HCT116 (cell line): Measurements from ENCODE around the gene LOXHD1. TPM values are rescaled to one million over a fixed set of nuclear protein-coding genes. Genes with fewer than 3 reads are reported as not detected.

ENCODE experiments used
- ATAC-seq: fragments of 200-7000 bp; cut with Tn5 transposase; 2 replicates; pipeline ENCODE4 v1.9.1; 2020; ENCODE audit warnings: mild to moderate bottlenecking, moderate library complexity
- BruUV-seq: library from RNA; stranded (reverse); fragments of 400-500 nt; replicated peaks from 2 replicates; lab custom pipeline; 2021; lab: Mats Ljungman, UMichigan
- CTCF ChIA-PET: fragments of 300-600 bp; sonication (Branson Sonifier 250); formaldehyde crosslinking; loops from one replicate; lab custom pipeline; 2021; ENCODE audit warnings: antibody characterized with exemption; lab: Charles Lee
- POLR2A ChIA-PET: fragments of 300-600, 350-600 bp; sonication (Branson Sonifier 250); formaldehyde crosslinking; loops from one replicate; lab custom pipeline; 2021; ENCODE audit warnings: antibody characterized with exemption; lab: Charles Lee
- RAD21 ChIA-PET, 2 experiments: fragments of 300-600 bp; sonication (Branson Sonifier 250); formaldehyde crosslinking; loops; one replicate each; lab custom pipeline; 2023; ENCODE audit warnings: low total read pairs in 2 of 2; ENCODE audit not compliant: uncharacterized antibody in 2 of 2, unreplicated experiment in 2 of 2, low non-redundant PET in 1 of 2; lab: Charles Lee
- DNase-seq: peaks from one replicate; pipeline ENCODE4 v3.0.0-alpha.2; 2010; ENCODE audit warnings: low read depth, low spot score
- H2AFZ ChIP-seq: fragments of 200-600 bp; shearing (Covaris generic), sonication (generic); 2 replicates; pipeline ENCODE4 v1.6.1; 2017; ENCODE audit warnings: low read depth, mixed run types, mixed read lengths, antibody characterized with exemption, low read length; ENCODE audit not compliant: poor library complexity, severe bottlenecking
- H3K27ac ChIP-seq: 2 replicates; pipeline ENCODE4 v1.5.1; 2012; ENCODE audit warnings: low read depth, low read length
- H3K27me3 ChIP-seq: fragments of 200-600 bp; sonication (generic); 2 replicates; pipeline ENCODE4 v1.6.1; 2016; ENCODE audit warnings: mixed run types, low read length, mixed read lengths; ENCODE audit not compliant: insufficient read depth
- H3K36me3 ChIP-seq, 2 experiments: fragments of 200-500 bp in 1 of 2; fragments of 200-600 bp in 1 of 2; sonication (Bioruptor generic) in 1 of 2; sonication (generic) in 1 of 2; 2 replicates each; pipeline versions ENCODE4 v1.5.1 to v1.6.1; 2014 to 2016; ENCODE audit warnings: low read length in 2 of 2, inconsistent platforms in 1 of 2, mixed read lengths in 1 of 2, mixed run types in 1 of 2; ENCODE audit not compliant: insufficient read depth in 2 of 2, control insufficient read depth in 1 of 2
- H3K4me1 ChIP-seq, 2 experiments: fragments of 200-600 bp in 1 of 2; sonication (generic) in 1 of 2; 2 replicates each; pipeline versions ENCODE4 v1.5.1 to v1.6.1; 2012 to 2017; ENCODE audit warnings: low read length in 2 of 2, inconsistent platforms in 1 of 2, mild to moderate bottlenecking in 1 of 2, mixed read lengths in 1 of 2, mixed run types in 1 of 2, moderate library complexity in 1 of 2; ENCODE audit not compliant: insufficient read depth in 2 of 2, control insufficient read depth in 1 of 2
- H3K4me2 ChIP-seq: fragments of 200-600 bp; sonication (generic); 2 replicates; pipeline ENCODE4 v1.6.1; 2017; ENCODE audit warnings: mixed run types, low read length, mixed read lengths
- H3K4me3 ChIP-seq, 2 experiments: fragments of 200-600 bp in 1 of 2; sonication (generic) in 1 of 2; replicated peaks in 1 of 2; 2 replicates each; pipeline ENCODE4 v1.5.1; 2011 to 2016; ENCODE audit warnings: low read length in 2 of 2, control low read depth in 1 of 2, low read depth in 1 of 2, mild to moderate bottlenecking in 1 of 2, mixed read lengths in 1 of 2, mixed run types in 1 of 2
- H3K79me2 ChIP-seq: fragments of 200-600 bp; sonication (generic); 2 replicates; pipeline ENCODE4 v1.6.1; 2017; ENCODE audit warnings: mild to moderate bottlenecking, mixed run types, low read length, moderate library complexity, mixed read lengths; ENCODE audit not compliant: insufficient read depth
- H3K9ac ChIP-seq: fragments of 200-600 bp; sonication (generic); 2 replicates; pipeline ENCODE4 v1.6.1; 2016; ENCODE audit warnings: low read length, mixed read lengths
- H3K9me2 ChIP-seq: fragments of 200-600 bp; sonication (generic), shearing (Covaris generic); 2 replicates; pipeline ENCODE4 v1.6.1; 2017; ENCODE audit warnings: mixed run types, mild to moderate bottlenecking, moderate library complexity; ENCODE audit not compliant: insufficient read depth
- H3K9me3 ChIP-seq, 2 experiments: fragments of 200-500 bp in 1 of 2; fragments of 200-600 bp in 1 of 2; sonication (Bioruptor generic) in 1 of 2; sonication (generic) in 1 of 2; 2 replicates each; pipeline ENCODE4 v1.6.1; 2014 to 2017; ENCODE audit warnings: low read length in 2 of 2, mixed read lengths in 2 of 2, inconsistent platforms in 1 of 2, low read depth in 1 of 2, mild to moderate bottlenecking in 1 of 2, mixed run types in 1 of 2, moderate library complexity in 1 of 2; ENCODE audit not compliant: control insufficient read depth in 1 of 2, insufficient read depth in 1 of 2
- H4K20me1 ChIP-seq: fragments of 200-600 bp; sonication (generic), shearing (Covaris generic); 2 replicates; pipeline ENCODE4 v1.6.1; 2017; ENCODE audit warnings: mixed run types, mild to moderate bottlenecking, moderate library complexity; ENCODE audit not compliant: insufficient read depth
- ATF3 ChIP-seq: IDR thresholded peaks from 2 replicates; pipeline ENCODE4 v1.6.1; 2012
- CEBPB ChIP-seq: IDR thresholded peaks from 2 replicates; pipeline ENCODE4 v1.6.1; 2012; ENCODE audit warnings: low read depth
- CTCF ChIP-seq, 3 experiments: fragments of 200-600 bp in 1 of 3; sonication (generic) in 1 of 3; IDR thresholded peaks in 2 of 3; conservative IDR thresholded peaks in 1 of 3; 2 replicates each; pipeline ENCODE4 v1.5.1; 2012 to 2017; ENCODE audit warnings: low read depth in 2 of 3, low read length in 2 of 3, antibody characterized with exemption in 1 of 3, borderline replicate concordance in 1 of 3, control low read depth in 1 of 3, mild to moderate bottlenecking in 1 of 3, mixed read lengths in 1 of 3, mixed run types in 1 of 3, moderate library complexity in 1 of 3; ENCODE audit not compliant: insufficient read depth in 1 of 3
- EGR1 ChIP-seq: IDR thresholded peaks from 2 replicates; pipeline ENCODE4 v1.6.1; 2012; ENCODE audit warnings: low read depth
- EZH2 ChIP-seq: fragments of 200-600 bp; sonication (generic); IDR thresholded peaks from 2 replicates; pipeline ENCODE4 v1.6.1; 2017; ENCODE audit warnings: antibody characterized with exemption, mixed run types
- EZH2phosphoT487 ChIP-seq: fragments of 200-600 bp; IDR thresholded peaks from 2 replicates; pipeline ENCODE4 v1.6.1; 2018; ENCODE audit warnings: antibody characterized with exemption, borderline replicate concordance
- FOSL1 ChIP-seq: IDR thresholded peaks from 2 replicates; pipeline ENCODE4 v1.6.1; 2012; ENCODE audit warnings: low read depth
- POLR2AphosphoS5 ChIP-seq: IDR thresholded peaks from 2 replicates; pipeline ENCODE4 v1.6.1; 2011; ENCODE audit warnings: mild to moderate bottlenecking, low read depth, low read length, moderate library complexity
- RAD21 ChIP-seq: IDR thresholded peaks from 2 replicates; pipeline ENCODE4 v1.6.1; 2012; ENCODE audit warnings: low read depth, mild to moderate bottlenecking
- SIN3A ChIP-seq: IDR thresholded peaks from 2 replicates; pipeline ENCODE4 v1.6.1; 2012; ENCODE audit warnings: low read depth
- TCF7L2 ChIP-seq: IDR thresholded peaks from 2 replicates; pipeline ENCODE4 v1.7.0; 2011; ENCODE audit warnings: borderline replicate concordance, inconsistent platforms; ENCODE audit not compliant: insufficient read depth, insufficient read length; ENCODE audit errors: extremely low read depth
- ZFX ChIP-seq: fragments of 450-650 bp; IDR thresholded peaks from 2 replicates; pipeline ENCODE4 v1.6.1; 2017
- ZNF274 ChIP-seq: fragments of 200-500 bp; sonication (Bioruptor generic); IDR thresholded peaks from 2 replicates; pipeline ENCODE4 v1.6.1; 2014; ENCODE audit warnings: mild to moderate bottlenecking, low read depth, low read length, inconsistent platforms
- intact Hi-C: fragments of 100-400 bp; cut with micrococcal nuclease; formaldehyde crosslinking; loops from 2 replicates; pipeline ENCODE4 v1.10.0; 2022
- total RNA-seq: library from RNA; stranded (reverse); gene quantifications from one replicate; pipeline ENCODE4 v1.2.1, GENCODE V29; 2021; ENCODE audit not compliant: unreplicated experiment
- TF ChIP-seq, protein P1 (sequence below): IDR thresholded peaks from 2 replicates; pipeline ENCODE4 v1.6.1; 2012

The LOXHD1 gene
- total RNA-seq, 1 experiment from 2014 or later: not detected

GRCh38 chr18:46642561-46642960 is 14.5 kb downstream of the LOXHD1 start:
- Histone ChIP-seq H3K9me2 (no peaks in the 10 kb centered on the region), H3K4me3 (no peak overlapping the region)
- POLR2A ChIA-PET: no interaction called here
- no peak for TF ChIP-seq SIN3A
- TF ChIP-seq EGR1: no peak
- no peak for TF ChIP-seq ZNF274
- TF ChIP-seq CEBPB: no peak
- TF ChIP-seq EZH2phosphoT487: no peak
- TF ChIP-seq EZH2: no peak
- no peak for TF ChIP-seq TCF7L2
- no peak for TF ChIP-seq CTCF (IDR thresholded peaks at IDR 0.05 in 2 of 3, conservative IDR thresholded peaks at IDR 0.05 in 1 of 3; ENCODE audit: borderline replicate concordance in 1 of 3, insufficient read depth in 1 of 3, low read depth in 2 of 3, low read length in 2 of 3)
- TF ChIP-seq, protein P1, sequence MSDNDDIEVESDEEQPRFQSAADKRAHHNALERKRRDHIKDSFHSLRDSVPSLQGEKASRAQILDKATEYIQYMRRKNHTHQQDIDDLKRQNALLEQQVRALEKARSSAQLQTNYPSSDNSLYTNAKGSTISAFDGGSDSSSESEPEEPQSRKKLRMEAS: no peak
- TF ChIP-seq POLR2AphosphoS5: no peak
- TF ChIP-seq ATF3: no peak
- TF ChIP-seq ZFX: no peak
- TF ChIP-seq RAD21: no peak
- no peak for TF ChIP-seq FOSL1
- TF ChIP-seq, all 23 proteins: peak for 0
- H3K79me2 ChIP-seq: no peaks in the 10 kb centered on the region
- DNase-seq: no peak
- no peak overlapping the region for H2AFZ ChIP-seq
- H3K27me3 ChIP-seq: peaks cover 3% of the 10 kb centered on the region; the same call in 1 of the 2 replicates
- intact Hi-C loops: no loop called here
- no peak overlapping the region for H3K27ac ChIP-seq
- H3K4me1 ChIP-seq: no peaks in the 10 kb centered on the region
- no peak overlapping the region for H3K4me2 ChIP-seq
- H3K9ac ChIP-seq: no peak overlapping the region
- no TSS peak for BruUV-seq
- H4K20me1 ChIP-seq: no peaks in the 10 kb centered on the region
- CTCF ChIA-PET: interaction anchor here (0.6 kb wide), 1 partner anchor 1258 kb away, joined by 3 read pairs; no protein-coding TSS in a partner anchor
- no peaks in the 10 kb centered on the region for H3K36me3 ChIP-seq
- ATAC-seq: no peak
- RAD21 ChIA-PET: no interaction called here
- no peaks in the 10 kb centered on the region for H3K9me3 ChIP-seq
